Measurements from ENCODE around the gene DCLRE1A. TPM values are rescaled to one million over a fixed set of nuclear protein-coding genes. Genes with fewer than 3 reads are reported as not detected.

The DCLRE1A gene
- total and polyA plus RNA-seq, 9 of the 15 experiments (the other 6 are each of a cell fraction or from before 2014, with no cell fraction given): 8.5 to 25.5 (median 15.5) TPM

DNA sequence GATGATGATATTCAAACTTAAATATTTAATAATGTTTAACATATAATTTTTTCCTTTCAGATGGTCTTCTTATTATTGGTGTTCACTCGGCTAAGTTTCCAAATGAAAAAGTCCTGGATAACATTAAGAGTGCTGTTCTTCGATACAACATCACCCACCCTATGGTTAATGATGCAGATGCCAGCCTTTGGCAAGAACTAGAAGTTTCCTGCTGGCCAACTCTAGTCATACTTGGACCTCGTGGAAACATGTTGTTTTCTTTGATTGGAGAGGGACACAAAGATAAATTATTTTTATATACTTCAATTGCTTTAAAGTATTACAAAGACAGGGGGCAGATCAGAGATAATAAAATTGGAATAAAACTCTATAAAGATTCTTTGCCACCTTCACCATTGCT, 22.6 kb upstream of the DCLRE1A start:
- FAIRE-seq: no peak

DNA sequence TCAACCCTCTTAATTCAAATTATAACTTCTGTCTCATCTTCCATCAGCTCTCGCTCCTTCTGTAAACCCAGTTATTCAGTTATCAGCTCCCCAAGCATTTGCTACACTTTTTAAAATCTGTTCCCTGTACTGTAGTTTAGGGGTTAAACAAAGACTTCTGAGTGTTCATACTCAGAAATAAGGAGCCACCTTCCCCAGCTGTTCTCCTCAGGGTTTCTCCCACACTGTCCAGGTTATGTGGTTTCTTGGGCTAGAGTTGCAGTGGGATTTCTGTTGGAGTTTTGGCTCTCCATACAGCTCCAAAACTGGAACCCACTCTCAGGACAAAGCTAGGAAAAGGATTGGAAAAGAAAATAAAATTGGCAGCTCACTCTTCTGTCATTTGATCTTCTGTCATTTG, 21.3 kb upstream of the DCLRE1A start:
- CTCF ChIA-PET (ENCODE audit: low intra/inter-chr PET ratio): no interaction called here
- peaks cover 34% of the 10 kb centered on the region for H3K79me2 ChIP-seq (ENCODE audit: control insufficient read depth, insufficient read depth, low read length)

More for the DNA sequence above, 22.6 kb upstream of the DCLRE1A start:
- Histone ChIP-seq H3K79me2 (ENCODE audit: control insufficient read depth, insufficient read depth, low read length) (peaks cover 28% of the 10 kb centered on the region), H3K4me1 (replicated peaks in 1 of 2; ENCODE audit: control insufficient read depth in 2 of 2, insufficient read depth in 2 of 2, low read length in 2 of 2) (no peaks in the 10 kb centered on the region), H4K20me1 (replicated peaks; ENCODE audit: control insufficient read depth, insufficient read depth, low read length) (no peaks in the 10 kb centered on the region), H2AFZ (ENCODE audit: low read depth, low read length) (no peak overlapping the region), H3K36me3 (ENCODE audit: control insufficient read depth, insufficient read depth, low read length) (peaks cover 30% of the 10 kb centered on the region), H3K4me3 (no peak overlapping the region), H3K9me3 (replicated peaks; ENCODE audit: control insufficient read depth, insufficient read depth, low read depth, low read length) (peaks cover 5% of the 10 kb centered on the region; the same call in 1 of the 2 replicates), H3K4me2 (ENCODE audit: insufficient read depth, low read length) (no peak overlapping the region), H3K27ac (ENCODE audit: extremely low read depth, low read depth, low read length) (no peak overlapping the region), H3K27me3 (ENCODE audit: control insufficient read depth in 2 of 2, insufficient read depth in 2 of 2, low read length in 2 of 2) (no peaks in the 10 kb centered on the region), H3K9ac (ENCODE audit: insufficient read depth in 1 of 2, low read depth in 2 of 2, low read length in 2 of 2) (no peak overlapping the region), H3K9me1 (ENCODE audit: control insufficient read depth, insufficient read depth, low read length) (no peaks in the 10 kb centered on the region)
- in situ Hi-C loops (cut with MboI) (no loop called here), intact Hi-C loops (cut with micrococcal nuclease) (no loop called here)
- no peak for ATAC-seq
- TF ChIP-seq FOXP1 (CRISPR knock-in tag; IDR thresholded peaks at IDR 0.05) (no peak), ELF1 (tag; IDR thresholded peaks at IDR 0.05) (no peak), E2F3 (CRISPR knock-in tag; IDR thresholded peaks at IDR 0.05) (no peak), ZNF436 (CRISPR knock-in tag; IDR thresholded peaks at IDR 0.05) (no peak)
- TF ChIP-seq, protein P1, sequence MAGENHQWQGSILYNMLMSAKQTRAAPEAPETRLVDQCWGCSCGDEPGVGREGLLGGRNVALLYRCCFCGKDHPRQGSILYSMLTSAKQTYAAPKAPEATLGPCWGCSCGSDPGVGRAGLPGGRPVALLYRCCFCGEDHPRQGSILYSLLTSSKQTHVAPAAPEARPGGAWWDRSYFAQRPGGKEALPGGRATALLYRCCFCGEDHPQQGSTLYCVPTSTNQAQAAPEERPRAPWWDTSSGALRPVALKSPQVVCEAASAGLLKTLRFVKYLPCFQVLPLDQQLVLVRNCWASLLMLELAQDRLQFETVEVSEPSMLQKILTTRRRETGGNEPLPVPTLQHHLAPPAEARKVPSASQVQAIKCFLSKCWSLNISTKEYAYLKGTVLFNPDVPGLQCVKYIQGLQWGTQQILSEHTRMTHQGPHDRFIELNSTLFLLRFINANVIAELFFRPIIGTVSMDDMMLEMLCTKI (IDR thresholded peaks at IDR 0.05; ENCODE audit: partially characterized antibody): no peak
- ChIA-PET POLR2A (interaction anchor here (1.5 kb wide), 1 partner anchor 21 kb away, joined by 7 read pairs; no protein-coding TSS in a partner anchor), CTCF (ENCODE audit: low intra/inter-chr PET ratio) (no interaction called here)
- 86% methylated on average over 3 of the region's 3 CpGs for WGBS (ENCODE audit: insufficient coverage, low coverage, missing lambda C conversion rate)
- DNase-seq (ENCODE audit: extremely low read depth in 1 of 4, low spot score in 3 of 4): no peak
- no TSS peak for BruUV-seq (replicated peaks)

More for the DNA sequence above, 21.3 kb upstream of the DCLRE1A start:
- POLR2A ChIA-PET: interaction anchor here (1.2 kb wide), 1 partner anchor 9 kb away, joined by 3 read pairs; no protein-coding TSS in a partner anchor
- H3K27ac ChIP-seq (ENCODE audit: extremely low read depth, low read depth, low read length): no peak overlapping the region
- DNase-seq (ENCODE audit: extremely low read depth in 1 of 4, low spot score in 3 of 4) (no peak), FAIRE-seq (no peak), ATAC-seq (peak; percentile 60; the same call in 2 of the 3 replicates)
- H3K9me1 ChIP-seq (ENCODE audit: control insufficient read depth, insufficient read depth, low read length): no peaks in the 10 kb centered on the region
- no peaks in the 10 kb centered on the region for H3K4me1 ChIP-seq (replicated peaks in 1 of 2; ENCODE audit: control insufficient read depth in 2 of 2, insufficient read depth in 2 of 2, low read length in 2 of 2)
- intact Hi-C loops (cut with micrococcal nuclease): no loop called here
- BruUV-seq (replicated peaks): no TSS peak
- H3K36me3 ChIP-seq (ENCODE audit: control insufficient read depth, insufficient read depth, low read length): peaks cover 34% of the 10 kb centered on the region
- WGBS (ENCODE audit: insufficient coverage, low coverage, missing lambda C conversion rate): 100% methylated on average over 1 of the region's 1 CpG
- in situ Hi-C loops (cut with MboI): no loop called here
- no peak overlapping the region for H2AFZ ChIP-seq (ENCODE audit: low read depth, low read length)
- no peak overlapping the region for H3K9ac ChIP-seq (ENCODE audit: insufficient read depth in 1 of 2, low read depth in 2 of 2, low read length in 2 of 2)
- no peak overlapping the region for H3K4me2 ChIP-seq (ENCODE audit: insufficient read depth, low read length)
- H3K4me3 ChIP-seq: no peak overlapping the region
- H3K9me3 ChIP-seq (replicated peaks; ENCODE audit: control insufficient read depth, insufficient read depth, low read depth, low read length): peaks cover 5% of the 10 kb centered on the region; the same call in 1 of the 2 replicates
- TF ChIP-seq MCM5 (IDR thresholded peaks at IDR 0.05; ENCODE audit: low read depth): no peak
- no peak for TF ChIP-seq RCOR1 (IDR thresholded peaks at IDR 0.05; ENCODE audit: borderline replicate concordance in 1 of 2, low read depth in 2 of 2, low read length in 2 of 2)
- no peak for TF ChIP-seq BRD9 (IDR thresholded peaks at IDR 0.05; ENCODE audit: low read depth, partially characterized antibody)
- no peak for TF ChIP-seq NUFIP1 (IDR thresholded peaks at IDR 0.05; ENCODE audit: partially characterized antibody)
- no peak for TF ChIP-seq ZNF589 (CRISPR knock-in tag; IDR thresholded peaks at IDR 0.05; ENCODE audit: low read depth)
- no peak for TF ChIP-seq MXI1 (IDR thresholded peaks at IDR 0.05; ENCODE audit: low read depth, low read length)
- TF ChIP-seq, protein P2, sequence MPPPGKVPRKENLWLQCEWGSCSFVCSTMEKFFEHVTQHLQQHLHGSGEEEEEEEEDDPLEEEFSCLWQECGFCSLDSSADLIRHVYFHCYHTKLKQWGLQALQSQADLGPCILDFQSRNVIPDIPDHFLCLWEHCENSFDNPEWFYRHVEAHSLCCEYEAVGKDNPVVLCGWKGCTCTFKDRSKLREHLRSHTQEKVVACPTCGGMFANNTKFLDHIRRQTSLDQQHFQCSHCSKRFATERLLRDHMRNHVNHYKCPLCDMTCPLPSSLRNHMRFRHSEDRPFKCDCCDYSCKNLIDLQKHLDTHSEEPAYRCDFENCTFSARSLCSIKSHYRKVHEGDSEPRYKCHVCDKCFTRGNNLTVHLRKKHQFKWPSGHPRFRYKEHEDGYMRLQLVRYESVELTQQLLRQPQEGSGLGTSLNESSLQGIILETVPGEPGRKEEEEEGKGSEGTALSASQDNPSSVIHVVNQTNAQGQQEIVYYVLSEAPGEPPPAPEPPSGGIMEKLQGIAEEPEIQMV (tag; conservative IDR thresholded peaks at IDR 0.05; ENCODE audit: low read depth): no peak
- no peak for TF ChIP-seq ZNF146 (CRISPR knock-in tag; IDR thresholded peaks at IDR 0.05; ENCODE audit: unreplicated experiment)
- no peak for TF ChIP-seq CREM (IDR thresholded peaks at IDR 0.05; ENCODE audit: low read depth)
- no peaks in the 10 kb centered on the region for H4K20me1 ChIP-seq (replicated peaks; ENCODE audit: control insufficient read depth, insufficient read depth, low read length)
- H3K27me3 ChIP-seq (ENCODE audit: control insufficient read depth in 2 of 2, insufficient read depth in 2 of 2, low read length in 2 of 2): no peaks in the 10 kb centered on the region
